Esophagus squamous epithelium (tissue), 5 donors: ENCODE measurements around the gene CTNND2. TPM values are rescaled to one million over a fixed set of nuclear protein-coding genes. Genes with fewer than 3 reads are reported as not detected.

Experiments used
- DNase-seq: peaks from one replicate; lab custom pipeline; 2025; lab: John Stamatoyannopoulos, UW
- H3K27ac ChIP-seq, 4 donors: fragments of 200-600 bp; sonication (generic); one replicate each; pipeline ENCODE4 v1.5.1; 2016 to 2019; ENCODE audit warnings: mild to moderate bottlenecking in 1 of 4
- H3K27me3 ChIP-seq, 4 donors: fragments of 200-600 bp; sonication (generic); 1 replicate in 3 of 4; 2 replicates in 1 of 4; pipeline versions ENCODE4 v1.5.1 to v1.6.0; 2017 to 2021; ENCODE audit warnings: antibody characterized with exemption in 1 of 4
- H3K36me3 ChIP-seq, 3 donors: fragments of 200-600 bp; sonication (generic); one replicate each; pipeline ENCODE4 v1.5.1; 2016 to 2019
- H3K4me1 ChIP-seq, 3 donors: fragments of 200-600 bp; sonication (generic); one replicate each; pipeline ENCODE4 v1.5.1; 2017 to 2019
- H3K4me3 ChIP-seq, 4 donors: fragments of 200-600 bp; sonication (generic); 1 replicate in 3 of 4; 2 replicates in 1 of 4; pipeline ENCODE4 v1.5.1; 2016 to 2019; ENCODE audit warnings: mild to moderate bottlenecking in 2 of 4, moderate library complexity in 1 of 4
- H3K9me3 ChIP-seq, 3 donors: fragments of 200-600 bp; sonication (generic); one replicate each; pipeline ENCODE4 v1.5.1; 2016 to 2019
- CTCF ChIP-seq, 6 experiments: fragments of 450-650 bp in 4 of 6; fragments of 200-600 bp in 2 of 6; sonication (generic) in 2 of 6; IDR thresholded peaks; one replicate each; pipeline ENCODE4 v1.5.1; 2016 to 2019; ENCODE audit warnings: antibody characterized with exemption in 6 of 6, mild to moderate bottlenecking in 4 of 6, moderate library complexity in 4 of 6
- POLR2A ChIP-seq, 4 donors: fragments of 450-650 bp; IDR thresholded peaks; one replicate each; pipeline ENCODE4 v1.6.1; 2017; ENCODE audit warnings: antibody characterized with exemption in 4 of 4, mild to moderate bottlenecking in 4 of 4, moderate library complexity in 3 of 4
- WGBS, 2 donors: methylation state at CpG; one replicate each; pipeline ENCODE4 v1.1.5; 2018; 5-methylcytosine and 5-hydroxymethylcytosine counted together
- intact Hi-C: fragments of 100-400 bp; cut with DNase I; formaldehyde crosslinking; loops from one replicate; pipeline ENCODE4 v1.15.0; 2022
- total RNA-seq, 4 donors: library from RNA; depleted of rRNA; stranded (reverse); fragments of >200 nt; gene quantifications; one replicate each; pipeline ENCODE4 v1.1.0, GENCODE V29; 2016
- donor health status: DM: yes; HTN: yes; CAD: no.

The CTNND2 gene
- total RNA-seq, 4 donors from 2014 or later, result 0.38 to 0.50 TPM; not detected in 2

DNA sequence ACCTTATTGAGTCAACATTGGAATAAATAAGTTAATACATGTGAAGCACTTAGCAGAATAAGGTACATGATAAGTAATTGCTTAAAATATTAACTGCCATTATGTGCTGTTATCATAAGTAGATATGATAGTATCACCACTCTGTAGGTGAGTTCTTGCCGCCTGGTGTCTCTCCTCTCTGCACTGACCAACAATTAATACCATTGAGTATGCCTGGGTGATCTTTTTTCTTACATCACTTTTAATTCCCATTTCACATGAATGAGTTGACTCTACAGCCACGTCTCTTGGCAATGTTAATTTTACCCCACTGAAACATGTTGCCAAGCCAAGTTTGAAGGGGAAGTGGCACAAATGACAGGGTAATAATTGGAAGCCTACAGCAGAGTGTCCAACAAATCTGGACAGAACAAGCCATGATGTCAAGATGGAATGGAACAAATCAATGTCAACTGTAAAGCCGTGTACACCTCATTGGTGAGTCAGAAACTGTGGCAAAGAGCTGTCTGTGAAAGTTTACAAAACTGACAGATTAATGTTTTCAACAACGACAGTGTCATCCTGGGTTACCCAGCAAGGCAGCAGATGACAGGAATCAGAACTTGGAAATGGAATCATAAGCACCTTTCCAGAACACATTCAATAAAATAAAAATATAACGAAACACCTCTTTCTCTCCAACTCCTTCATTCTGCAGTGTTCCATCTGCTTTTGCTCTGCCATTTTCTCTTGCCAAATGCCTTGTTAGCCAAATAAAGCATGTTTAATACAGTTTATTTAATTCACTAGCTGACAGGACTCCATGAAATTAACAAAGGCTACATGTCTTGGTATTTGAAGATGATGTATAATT is 330.9 kb downstream of the CTNND2 start:
- no peaks in the 10 kb centered on the region for H3K4me1 ChIP-seq
- H3K9me3 ChIP-seq, result no peaks in the 10 kb centered on the region
- H3K27ac ChIP-seq, result no peak overlapping the region
- intact Hi-C loops, result no loop called here
- no peaks in the 10 kb centered on the region for H3K27me3 ChIP-seq
- DNase-seq, result no peak
- no peaks in the 10 kb centered on the region for H3K36me3 ChIP-seq
- H3K4me3 ChIP-seq, result no peak overlapping the region
- WGBS, 2 donors, result 59 to 60% methylated on average over 5 of the region's 5 CpGs
- no peak for TF ChIP-seq CTCF (IDR thresholded peaks at IDR 0.05)
- no peak for TF ChIP-seq POLR2A (IDR thresholded peaks at IDR 0.05)

DNA sequence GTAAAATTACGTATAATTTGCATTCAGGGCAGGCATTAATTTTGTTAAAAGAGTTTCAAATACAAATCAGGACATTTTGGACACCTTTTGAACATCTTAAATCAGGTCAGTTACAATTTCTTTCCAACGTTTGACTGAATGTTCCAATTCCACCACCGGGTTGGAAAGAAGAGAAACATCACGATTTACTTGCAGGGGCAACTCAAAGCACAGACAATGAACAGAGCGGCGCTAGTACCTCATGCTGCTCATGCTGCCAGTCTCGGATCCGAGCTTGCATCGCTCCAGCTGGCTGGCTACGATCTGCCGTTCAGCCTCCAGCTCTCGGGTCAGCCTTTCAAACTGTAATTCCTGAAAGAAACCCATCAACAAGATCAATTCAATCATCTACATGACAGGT is 339.5 kb downstream of the CTNND2 start:
- no peaks in the 10 kb centered on the region for H3K36me3 ChIP-seq
- TF ChIP-seq POLR2A (IDR thresholded peaks at IDR 0.05) (no peak), CTCF (IDR thresholded peaks at IDR 0.05) (no peak)
- 83 to 87% methylated on average over 12 of the region's 12 CpGs for WGBS, 2 donors
- H3K4me1 ChIP-seq, result no peaks in the 10 kb centered on the region
- intact Hi-C loops, result no loop called here
- H3K27ac ChIP-seq, result no peak overlapping the region
- no peaks in the 10 kb centered on the region for H3K9me3 ChIP-seq
- DNase-seq, result no peak
- H3K4me3 ChIP-seq, result no peak overlapping the region
- no peaks in the 10 kb centered on the region for H3K27me3 ChIP-seq

- intact Hi-C loops, result no loop called here
- 76 to 81% methylated on average over 2 of the region's 2 CpGs for WGBS, 2 donors
Measured at GRCh38 chr5:11563822-11564221, 340.4 kb downstream of the CTNND2 start.

GRCh38 chr5:11560915-11561697 is 343.1 kb downstream of the CTNND2 start:
- Histone ChIP-seq H3K27me3 (no peaks in the 10 kb centered on the region), H3K4me3 (no peak overlapping the region), H3K9me3 (no peaks in the 10 kb centered on the region), H3K4me1 (no peaks in the 10 kb centered on the region), H3K27ac (no peak overlapping the region), H3K36me3 (no peaks in the 10 kb centered on the region)
- TF ChIP-seq POLR2A (IDR thresholded peaks at IDR 0.05) (no peak), CTCF (IDR thresholded peaks at IDR 0.05) (no peak)
- intact Hi-C loops, result no loop called here
- DNase-seq, result no peak
- 66 to 100% methylated on average over 1 to 2 of the region's 4 CpGs for WGBS, 2 donors

More at GRCh38 chr5:11563822-11564221, 340.4 kb downstream of the CTNND2 start:
- no peaks in the 10 kb centered on the region for H3K9me3 ChIP-seq
- H3K4me1 ChIP-seq, result no peaks in the 10 kb centered on the region
- no peaks in the 10 kb centered on the region for H3K36me3 ChIP-seq
- DNase-seq, result no peak
- no peaks in the 10 kb centered on the region for H3K27me3 ChIP-seq
- no peak overlapping the region for H3K27ac ChIP-seq
- no peak overlapping the region for H3K4me3 ChIP-seq
- TF ChIP-seq POLR2A (IDR thresholded peaks at IDR 0.05), result no peak
- TF ChIP-seq CTCF (IDR thresholded peaks at IDR 0.05), result no peak

- no peak overlapping the region for H3K27ac ChIP-seq
- whole genome bisulfite sequencing, 2 donors, result 51 to 68% methylated on average over 3 of the region's 3 CpGs
- H3K9me3 ChIP-seq, result no peaks in the 10 kb centered on the region
- intact Hi-C loops, result no loop called here
- DNase-seq, result no peak
- no peak overlapping the region for H3K4me3 ChIP-seq
- no peak for TF ChIP-seq CTCF (IDR thresholded peaks at IDR 0.05)
- no peak for TF ChIP-seq POLR2A (IDR thresholded peaks at IDR 0.05)
- no peaks in the 10 kb centered on the region for H3K4me1 ChIP-seq
- H3K27me3 ChIP-seq, result no peaks in the 10 kb centered on the region
- H3K36me3 ChIP-seq, result no peaks in the 10 kb centered on the region
Measured at GRCh38 chr5:11557063-11557462, 347.2 kb downstream of the CTNND2 start.
